SK-N-MC (cell line): ENCODE data around the gene STK26.

Source experiments
- EZH2 ChIP-seq: fragments of 200-600 bp; sonication (generic); IDR thresholded peaks from one replicate; pipeline ENCODE4 v1.6.1; 2017; ENCODE audit warnings: antibody characterized with exemption
- FOXP2 ChIP-seq: optimal IDR thresholded peaks from 2 replicates; pipeline ENCODE3; 2011; ENCODE audit warnings: mild to moderate bottlenecking, moderate library complexity; ENCODE audit not compliant: insufficient read depth; ENCODE audit errors: extremely low read length, control extremely low read depth
- POLR2AphosphoS5 ChIP-seq: IDR thresholded peaks from 2 replicates; pipeline ENCODE4 v1.6.1; 2012; ENCODE audit warnings: mild to moderate bottlenecking, low read depth, low read length, borderline replicate concordance

GRCh38 chrX:132043977-132044376, 20.9 kb downstream of the STK26 start:
- TF ChIP-seq EZH2, result no peak
- no peak for TF ChIP-seq POLR2AphosphoS5
- no peak for TF ChIP-seq FOXP2
